H1 (cell line): Measurements from ENCODE around the gene MLYCD.

Experiments
- CHD2 ChIP-seq: IDR thresholded peaks from 2 replicates; pipeline ENCODE4 v1.6.1; 2012; ENCODE audit warnings: low read length, improper control_type of control experiment
- CREB1 ChIP-seq: IDR thresholded peaks from 2 replicates; pipeline ENCODE4 v1.6.1; 2012; ENCODE audit warnings: inconsistent platforms
- HDAC2 ChIP-seq, 2 experiments: fragments of 300-600 bp in 1 of 2; sonication (generic) in 1 of 2; IDR thresholded peaks; 2 replicates each; pipeline ENCODE4 v1.6.1; 2011 to 2012; ENCODE audit warnings: low read depth in 2 of 2, low read length in 2 of 2, mild to moderate bottlenecking in 2 of 2, moderate library complexity in 2 of 2, borderline replicate concordance in 1 of 2, inconsistent platforms in 1 of 2
- KDM5A ChIP-seq: fragments of 200-600 bp; IDR thresholded peaks from 2 replicates; pipeline ENCODE4 v1.7.1; 2012; ENCODE audit warnings: mild to moderate bottlenecking, low read length, inconsistent platforms, mixed read lengths
- TF ChIP-seq, protein P1 (sequence below), 3 experiments: IDR thresholded peaks; 1 replicate in 2 of 3; 2 replicates in 1 of 3; pipeline versions ENCODE4 v1.5.1 to v1.6.1; 2011; ENCODE audit warnings: low read length in 3 of 3, mild to moderate bottlenecking in 3 of 3, inconsistent platforms in 2 of 3, low read depth in 1 of 3, moderate library complexity in 1 of 3; ENCODE audit not compliant: insufficient read depth in 1 of 3; ENCODE audit errors: control extremely low read depth in 1 of 3
- TF ChIP-seq, protein P2 (sequence below): IDR thresholded peaks from 2 replicates; pipeline ENCODE4 v1.6.1; 2012; ENCODE audit warnings: low read length, inconsistent platforms

DNA sequence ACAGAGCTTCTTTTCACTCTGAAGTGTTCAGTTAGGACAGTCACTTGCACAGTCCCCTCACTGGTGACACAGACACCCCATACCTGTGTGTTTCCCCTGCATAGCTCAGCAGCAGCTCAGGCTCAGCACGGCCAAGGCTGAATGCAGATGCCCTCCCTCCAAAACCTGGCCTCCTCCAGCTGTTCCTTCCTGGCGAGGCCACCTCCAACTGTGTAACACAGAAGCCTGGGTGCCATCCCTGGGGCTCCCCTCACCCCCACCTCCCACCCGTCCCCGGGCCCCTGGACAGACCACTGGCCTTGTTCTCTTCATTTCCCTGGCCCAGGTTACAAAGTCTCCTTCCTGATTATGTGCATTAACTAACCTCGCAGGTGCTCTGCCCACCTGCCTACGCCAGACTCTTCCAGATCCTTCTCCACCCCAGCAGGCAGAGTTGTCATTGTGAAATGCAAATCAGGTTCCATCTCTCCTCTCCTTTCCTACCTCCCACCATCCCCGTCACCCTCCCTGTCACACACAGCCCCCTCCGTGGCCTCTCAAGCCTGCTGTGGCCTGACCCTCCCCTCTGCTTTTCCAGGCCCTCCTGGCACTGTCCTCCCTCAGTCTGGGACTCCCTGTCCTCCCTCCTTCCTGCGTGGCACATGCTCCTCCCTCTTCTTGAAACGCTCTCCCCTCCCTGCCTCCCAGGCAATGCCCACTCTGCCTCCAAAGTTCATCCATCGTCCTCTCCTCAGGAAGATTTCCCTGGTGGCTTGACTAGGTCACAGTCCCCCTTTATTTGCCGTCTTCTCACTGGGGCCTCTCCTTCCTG, 26.4 kb downstream of the MLYCD start:
- TF ChIP-seq CHD2: no peak
- TF ChIP-seq HDAC2 (IDR thresholded peaks at IDR 0.05; ENCODE audit: borderline replicate concordance in 1 of 2, low read depth in 2 of 2, low read length in 2 of 2): no peak
- TF ChIP-seq, protein P1, sequence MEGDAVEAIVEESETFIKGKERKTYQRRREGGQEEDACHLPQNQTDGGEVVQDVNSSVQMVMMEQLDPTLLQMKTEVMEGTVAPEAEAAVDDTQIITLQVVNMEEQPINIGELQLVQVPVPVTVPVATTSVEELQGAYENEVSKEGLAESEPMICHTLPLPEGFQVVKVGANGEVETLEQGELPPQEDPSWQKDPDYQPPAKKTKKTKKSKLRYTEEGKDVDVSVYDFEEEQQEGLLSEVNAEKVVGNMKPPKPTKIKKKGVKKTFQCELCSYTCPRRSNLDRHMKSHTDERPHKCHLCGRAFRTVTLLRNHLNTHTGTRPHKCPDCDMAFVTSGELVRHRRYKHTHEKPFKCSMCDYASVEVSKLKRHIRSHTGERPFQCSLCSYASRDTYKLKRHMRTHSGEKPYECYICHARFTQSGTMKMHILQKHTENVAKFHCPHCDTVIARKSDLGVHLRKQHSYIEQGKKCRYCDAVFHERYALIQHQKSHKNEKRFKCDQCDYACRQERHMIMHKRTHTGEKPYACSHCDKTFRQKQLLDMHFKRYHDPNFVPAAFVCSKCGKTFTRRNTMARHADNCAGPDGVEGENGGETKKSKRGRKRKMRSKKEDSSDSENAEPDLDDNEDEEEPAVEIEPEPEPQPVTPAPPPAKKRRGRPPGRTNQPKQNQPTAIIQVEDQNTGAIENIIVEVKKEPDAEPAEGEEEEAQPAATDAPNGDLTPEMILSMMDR (IDR thresholded peaks at IDR 0.05; ENCODE audit: control extremely low read depth in 1 of 3, insufficient read depth in 1 of 3, low read depth in 1 of 3, low read length in 3 of 3): no peak
- TF ChIP-seq, protein P2, sequence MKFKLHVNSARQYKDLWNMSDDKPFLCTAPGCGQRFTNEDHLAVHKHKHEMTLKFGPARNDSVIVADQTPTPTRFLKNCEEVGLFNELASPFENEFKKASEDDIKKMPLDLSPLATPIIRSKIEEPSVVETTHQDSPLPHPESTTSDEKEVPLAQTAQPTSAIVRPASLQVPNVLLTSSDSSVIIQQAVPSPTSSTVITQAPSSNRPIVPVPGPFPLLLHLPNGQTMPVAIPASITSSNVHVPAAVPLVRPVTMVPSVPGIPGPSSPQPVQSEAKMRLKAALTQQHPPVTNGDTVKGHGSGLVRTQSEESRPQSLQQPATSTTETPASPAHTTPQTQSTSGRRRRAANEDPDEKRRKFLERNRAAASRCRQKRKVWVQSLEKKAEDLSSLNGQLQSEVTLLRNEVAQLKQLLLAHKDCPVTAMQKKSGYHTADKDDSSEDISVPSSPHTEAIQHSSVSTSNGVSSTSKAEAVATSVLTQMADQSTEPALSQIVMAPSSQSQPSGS: no peak
- TF ChIP-seq KDM5A: no peak
- TF ChIP-seq CREB1: no peak
